HL-60 (cell line): ENCODE results near the gene MEOX1.

ENCODE experiments used
- DNase-seq, 2 experiments: peaks; one replicate each; pipeline ENCODE4 v3.0.0-alpha.2; 2010 to 2020; ENCODE audit warnings: low read depth in 1 of 2, low spot score in 1 of 2
- H3K27ac ChIP-seq: fragments of 250-450 bp; sonication (Bioruptor Pico); replicated peaks from 2 replicates; pipeline ENCODE4 v1.5.1; 2020; ENCODE audit warnings: mild to moderate bottlenecking, moderate library complexity
- H3K27me3 ChIP-seq: fragments of 250-450 bp; sonication (Bioruptor Pico); 2 replicates; pipeline ENCODE4 v1.5.1; 2021; ENCODE audit warnings: mild to moderate bottlenecking, moderate library complexity; ENCODE audit not compliant: insufficient read depth, poor library complexity, severe bottlenecking
- H3K4me3 ChIP-seq: replicated peaks from 2 replicates; pipeline ENCODE4 v1.5.1; 2011; ENCODE audit warnings: mild to moderate bottlenecking, control low read depth, low read length; ENCODE audit not compliant: insufficient read depth
- CTCF ChIP-seq: IDR thresholded peaks from one replicate; pipeline ENCODE4 v1.5.1; 2011; ENCODE audit warnings: low read length, control low read depth, inconsistent platforms; ENCODE audit not compliant: insufficient read depth
- GABPA ChIP-seq: IDR thresholded peaks from 2 replicates; pipeline ENCODE4 v1.6.1; 2012; ENCODE audit warnings: low read depth
- POLR2AphosphoS5 ChIP-seq: IDR thresholded peaks from 2 replicates; pipeline ENCODE4 v1.6.1; 2012; ENCODE audit warnings: low read depth
- REST ChIP-seq: IDR thresholded peaks from 2 replicates; pipeline ENCODE4 v1.6.1; 2012; ENCODE audit warnings: low read depth; ENCODE audit not compliant: insufficient replicate concordance
- SPI1 ChIP-seq: IDR thresholded peaks from 2 replicates; pipeline ENCODE4 v1.6.1; 2012; ENCODE audit warnings: low read depth, mild to moderate bottlenecking, borderline replicate concordance

The MEOX1 gene

GRCh38 chr17:43591001-43591400 is 70.7 kb downstream of the MEOX1 start:
- Histone ChIP-seq H3K4me3 (no peak overlapping the region), H3K27me3 (no peaks in the 10 kb centered on the region), H3K27ac (no peak overlapping the region)
- no peak for TF ChIP-seq GABPA
- TF ChIP-seq REST: no peak
- no peak for TF ChIP-seq SPI1
- no peak for TF ChIP-seq POLR2AphosphoS5
- no peak for TF ChIP-seq CTCF
- DNase-seq: no peak
